Measurements from ENCODE around the gene R3HDM2. TPM values are rescaled to one million over a fixed set of nuclear protein-coding genes. Genes with fewer than 3 reads are reported as not detected.

Gene R3HDM2
- total and polyA plus RNA-seq, 4 donors, result 18.1 to 60.7 (median 30.6) TPM

DNA sequence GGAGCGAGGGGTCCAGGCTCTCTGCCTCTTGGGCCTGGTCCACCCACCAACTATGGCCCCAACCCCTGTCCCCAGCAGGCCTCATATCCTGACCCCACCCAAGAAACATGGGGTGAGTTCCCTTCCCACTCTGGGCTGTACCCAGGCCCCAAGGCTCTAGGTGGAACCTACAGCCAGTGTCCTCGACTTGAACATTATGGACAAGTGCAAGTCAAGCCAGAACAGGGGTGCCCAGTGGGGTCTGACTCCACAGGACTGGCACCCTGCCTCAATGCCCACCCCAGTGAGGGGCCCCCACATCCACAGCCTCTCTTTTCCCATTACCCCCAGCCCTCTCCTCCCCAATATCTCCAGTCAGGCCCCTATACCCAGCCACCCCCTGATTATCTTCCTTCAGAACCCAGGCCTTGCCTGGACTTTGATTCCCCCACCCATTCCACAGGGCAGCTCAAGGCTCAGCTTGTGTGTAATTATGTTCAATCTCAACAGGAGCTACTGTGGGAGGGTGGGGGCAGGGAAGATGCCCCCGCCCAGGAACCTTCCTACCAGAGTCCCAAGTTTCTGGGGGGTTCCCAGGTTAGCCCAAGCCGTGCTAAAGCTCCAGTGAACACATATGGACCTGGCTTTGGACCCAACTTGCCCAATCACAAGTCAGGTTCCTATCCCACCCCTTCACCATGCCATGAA, 40.3 kb upstream of the R3HDM2 start:
- no peak for ATAC-seq (ENCODE audit: insufficient read depth, low FRiP score)
- no peak overlapping the region for H3K27ac ChIP-seq (ENCODE audit: low read depth in 1 of 2, low read length in 1 of 2)
- peaks cover 0 to 24% (median 22%) of the 10 kb centered on the region in 3 donors for H3K27me3 ChIP-seq (ENCODE audit: control insufficient read depth in 3 of 3, insufficient read depth in 3 of 3, low read length in 2 of 3)
- H3K9me3 ChIP-seq (ENCODE audit: control insufficient read depth in 4 of 4, insufficient read depth in 3 of 4, low read length in 3 of 4), result no peaks in the 10 kb centered on the region
- peaks cover 0 to 13% (median 0%) of the 10 kb centered on the region in 5 donors for H3K4me1 ChIP-seq (ENCODE audit: control insufficient read depth in 5 of 5, insufficient read depth in 5 of 5, low read length in 5 of 5)
- H3K36me3 ChIP-seq (ENCODE audit: control insufficient read depth in 4 of 4, insufficient read depth in 4 of 4, low read length in 4 of 4), result peaks cover 0 to 29% (median 6%) of the 10 kb centered on the region in 4 donors
- WGBS, 2 donors, result 86 to 90% methylated on average over 4 of the region's 4 CpGs
- H3K4me3 ChIP-seq, result no peak overlapping the region
- TF ChIP-seq, protein P1, sequence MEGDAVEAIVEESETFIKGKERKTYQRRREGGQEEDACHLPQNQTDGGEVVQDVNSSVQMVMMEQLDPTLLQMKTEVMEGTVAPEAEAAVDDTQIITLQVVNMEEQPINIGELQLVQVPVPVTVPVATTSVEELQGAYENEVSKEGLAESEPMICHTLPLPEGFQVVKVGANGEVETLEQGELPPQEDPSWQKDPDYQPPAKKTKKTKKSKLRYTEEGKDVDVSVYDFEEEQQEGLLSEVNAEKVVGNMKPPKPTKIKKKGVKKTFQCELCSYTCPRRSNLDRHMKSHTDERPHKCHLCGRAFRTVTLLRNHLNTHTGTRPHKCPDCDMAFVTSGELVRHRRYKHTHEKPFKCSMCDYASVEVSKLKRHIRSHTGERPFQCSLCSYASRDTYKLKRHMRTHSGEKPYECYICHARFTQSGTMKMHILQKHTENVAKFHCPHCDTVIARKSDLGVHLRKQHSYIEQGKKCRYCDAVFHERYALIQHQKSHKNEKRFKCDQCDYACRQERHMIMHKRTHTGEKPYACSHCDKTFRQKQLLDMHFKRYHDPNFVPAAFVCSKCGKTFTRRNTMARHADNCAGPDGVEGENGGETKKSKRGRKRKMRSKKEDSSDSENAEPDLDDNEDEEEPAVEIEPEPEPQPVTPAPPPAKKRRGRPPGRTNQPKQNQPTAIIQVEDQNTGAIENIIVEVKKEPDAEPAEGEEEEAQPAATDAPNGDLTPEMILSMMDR (IDR thresholded peaks at IDR 0.05; ENCODE audit: control extremely low read depth, extremely low read depth), result no peak
- no peak overlapping the region for H3K9ac ChIP-seq (ENCODE audit: insufficient read depth in 1 of 2, low read length in 2 of 2)
- DNase-seq, result no peak

- no peak for DNase-seq
- no peak for ATAC-seq (ENCODE audit: insufficient read depth, low FRiP score)
- Histone ChIP-seq H3K4me1 (ENCODE audit: control insufficient read depth in 5 of 5, insufficient read depth in 5 of 5, low read length in 5 of 5) (peaks cover 0 to 6% (median 0%) of the 10 kb centered on the region in 5 donors), H3K27me3 (ENCODE audit: control insufficient read depth in 3 of 3, insufficient read depth in 3 of 3, low read length in 2 of 3) (peaks cover 0 to 20% (median 18%) of the 10 kb centered on the region in 3 donors), H3K9me3 (ENCODE audit: control insufficient read depth in 4 of 4, insufficient read depth in 3 of 4, low read length in 3 of 4) (no peaks in the 10 kb centered on the region), H3K36me3 (ENCODE audit: control insufficient read depth in 4 of 4, insufficient read depth in 4 of 4, low read length in 4 of 4) (peaks cover 0 to 29% (median 9%) of the 10 kb centered on the region in 4 donors), H3K4me3 (no peak overlapping the region), H3K27ac (ENCODE audit: low read depth in 1 of 2, low read length in 1 of 2) (no peak overlapping the region), H3K9ac (ENCODE audit: insufficient read depth in 1 of 2, low read length in 2 of 2) (no peak overlapping the region)
- 93 to 94% methylated on average over 14 of the region's 14 CpGs for WGBS, 2 donors
- TF ChIP-seq, protein P1 (IDR thresholded peaks at IDR 0.05; ENCODE audit: control extremely low read depth, extremely low read depth), result no peak
Measured at GRCh38 chr12:57470286-57470969, 39.6 kb upstream of the R3HDM2 start.

DNA sequence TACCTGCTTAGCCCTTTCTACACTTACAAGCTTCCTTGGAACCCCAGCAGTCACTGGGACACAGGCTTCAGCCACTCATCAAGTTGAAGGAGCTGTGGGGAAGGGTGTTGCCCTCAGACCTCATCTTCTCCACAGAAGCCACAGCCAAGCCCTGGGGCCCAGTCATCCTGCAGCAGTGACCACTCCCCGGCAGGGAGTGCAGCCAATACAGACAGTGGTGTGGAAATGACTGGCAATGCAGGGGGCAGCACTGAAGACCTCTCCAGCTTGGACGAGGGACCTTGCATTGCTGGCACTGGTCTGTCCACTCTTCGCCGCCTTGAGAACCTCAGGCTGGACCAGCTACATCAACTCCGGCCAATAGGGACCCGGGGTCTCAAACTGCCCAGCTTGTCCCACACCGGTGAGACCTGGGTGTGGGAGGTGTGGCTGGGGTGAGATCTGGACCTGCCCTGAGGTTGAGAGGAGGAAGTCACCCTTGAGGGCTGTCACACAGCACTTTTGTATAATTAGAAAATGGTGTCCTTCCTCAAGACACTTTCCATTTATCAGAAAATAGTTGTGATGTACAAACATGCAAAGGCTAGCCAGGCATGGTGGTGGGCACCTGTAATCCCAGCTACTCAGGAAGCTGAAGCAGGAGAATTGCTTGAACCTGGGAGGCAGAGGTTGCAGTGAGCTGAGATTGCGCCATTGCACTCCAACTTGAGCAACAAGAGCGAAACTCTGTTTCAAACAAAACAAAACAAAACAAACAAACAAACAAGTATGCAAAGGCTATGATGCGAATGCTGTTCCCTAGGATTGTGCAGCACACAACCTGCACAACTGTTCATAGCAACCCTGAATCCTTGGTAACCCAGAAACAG, 38.7 kb upstream of the R3HDM2 start:
- Histone ChIP-seq H3K4me1 (ENCODE audit: control insufficient read depth in 5 of 5, insufficient read depth in 5 of 5, low read length in 5 of 5) (no peaks in the 10 kb centered on the region), H3K36me3 (ENCODE audit: control insufficient read depth in 4 of 4, insufficient read depth in 4 of 4, low read length in 4 of 4) (peaks cover 0 to 31% (median 12%) of the 10 kb centered on the region in 4 donors), H3K9ac (ENCODE audit: insufficient read depth in 1 of 2, low read length in 2 of 2) (no peak overlapping the region), H3K9me3 (ENCODE audit: control insufficient read depth in 4 of 4, insufficient read depth in 3 of 4, low read length in 3 of 4) (no peaks in the 10 kb centered on the region), H3K27me3 (ENCODE audit: control insufficient read depth in 3 of 3, insufficient read depth in 3 of 3, low read length in 2 of 3) (peaks cover 0 to 12% (median 11%) of the 10 kb centered on the region in 3 donors), H3K27ac (ENCODE audit: low read depth in 1 of 2, low read length in 1 of 2) (no peak overlapping the region), H3K4me3 (no peak overlapping the region)
- DNase-seq (no peak), ATAC-seq (ENCODE audit: insufficient read depth, low FRiP score) (no peak)
- TF ChIP-seq, protein P1 (IDR thresholded peaks at IDR 0.05; ENCODE audit: control extremely low read depth, extremely low read depth), result no peak
- WGBS, 2 donors, result 78 to 85% methylated on average over 10 of the region's 10 CpGs

Data from lung (tissue), 12 donors.